GM13976 (cell line): ENCODE results near the gene CDH12.

Experiments
- DNase-seq: peaks from one replicate; pipeline ENCODE4 v3.0.0; 2012; ENCODE audit warnings: low spot score
- in situ Hi-C: fragments of 300-500 bp; cut with MboI; formaldehyde crosslinking; loops from one replicate; pipeline ENCODE4 v1.12.0; 2022; ENCODE audit warnings: low sequenced_read_pairs, mixed read lengths, inconsistent platforms; ENCODE audit not compliant: unreplicated experiment
- TF ChIP-seq, protein P1 (sequence below): IDR thresholded peaks from 2 replicates; pipeline ENCODE4 v1.5.1; 2012; ENCODE audit warnings: borderline replicate concordance, mild to moderate bottlenecking; ENCODE audit not compliant: insufficient read depth; ENCODE audit errors: extremely low read depth, missing control alignments, control extremely low read depth

CDH12 gene

DNA sequence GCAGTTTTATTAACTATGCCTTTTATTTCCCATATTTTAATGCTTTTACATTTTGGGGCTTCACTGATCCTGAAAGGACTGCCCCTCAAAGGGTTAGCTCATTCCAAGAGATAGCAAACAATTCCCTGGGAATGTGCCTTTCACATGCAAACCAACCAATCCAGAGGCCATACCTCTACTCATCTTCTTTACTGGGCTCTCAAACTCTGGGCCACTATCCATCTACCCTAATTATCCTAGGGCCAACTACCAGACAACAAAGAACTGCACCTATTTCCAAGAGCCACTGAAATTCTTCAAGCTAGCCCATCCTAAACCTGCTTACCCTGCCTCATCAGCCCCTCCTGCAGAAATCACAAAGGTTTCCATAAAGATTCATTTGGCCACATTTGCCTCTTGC is 364.7 kb downstream of the CDH12 start:
- no peak for DNase-seq
- in situ Hi-C loops = no loop called here
- TF ChIP-seq, protein P1, sequence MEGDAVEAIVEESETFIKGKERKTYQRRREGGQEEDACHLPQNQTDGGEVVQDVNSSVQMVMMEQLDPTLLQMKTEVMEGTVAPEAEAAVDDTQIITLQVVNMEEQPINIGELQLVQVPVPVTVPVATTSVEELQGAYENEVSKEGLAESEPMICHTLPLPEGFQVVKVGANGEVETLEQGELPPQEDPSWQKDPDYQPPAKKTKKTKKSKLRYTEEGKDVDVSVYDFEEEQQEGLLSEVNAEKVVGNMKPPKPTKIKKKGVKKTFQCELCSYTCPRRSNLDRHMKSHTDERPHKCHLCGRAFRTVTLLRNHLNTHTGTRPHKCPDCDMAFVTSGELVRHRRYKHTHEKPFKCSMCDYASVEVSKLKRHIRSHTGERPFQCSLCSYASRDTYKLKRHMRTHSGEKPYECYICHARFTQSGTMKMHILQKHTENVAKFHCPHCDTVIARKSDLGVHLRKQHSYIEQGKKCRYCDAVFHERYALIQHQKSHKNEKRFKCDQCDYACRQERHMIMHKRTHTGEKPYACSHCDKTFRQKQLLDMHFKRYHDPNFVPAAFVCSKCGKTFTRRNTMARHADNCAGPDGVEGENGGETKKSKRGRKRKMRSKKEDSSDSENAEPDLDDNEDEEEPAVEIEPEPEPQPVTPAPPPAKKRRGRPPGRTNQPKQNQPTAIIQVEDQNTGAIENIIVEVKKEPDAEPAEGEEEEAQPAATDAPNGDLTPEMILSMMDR = no peak

DNA sequence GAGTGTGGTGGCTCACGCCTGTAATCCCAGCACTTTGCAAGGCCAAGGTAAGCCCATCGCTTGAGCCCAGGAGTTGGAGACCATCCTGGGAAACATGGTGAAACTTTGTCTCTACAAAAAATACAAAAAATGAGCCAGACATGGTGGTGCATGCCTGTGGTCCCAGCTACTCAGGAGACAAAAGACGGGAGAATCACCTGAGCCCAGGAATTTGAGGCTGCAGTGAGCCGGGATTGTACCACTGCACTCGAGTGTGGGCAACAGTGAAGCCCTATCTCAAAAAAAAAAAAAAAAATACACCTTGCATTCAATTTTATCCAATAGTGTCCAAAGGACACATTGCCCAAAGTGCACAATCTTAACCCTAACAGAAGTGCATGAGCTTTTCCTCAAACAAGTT is 372.8 kb downstream of the CDH12 start:
- in situ Hi-C loops = no loop called here
- no peak for DNase-seq
- TF ChIP-seq, protein P1 = no peak

DNA sequence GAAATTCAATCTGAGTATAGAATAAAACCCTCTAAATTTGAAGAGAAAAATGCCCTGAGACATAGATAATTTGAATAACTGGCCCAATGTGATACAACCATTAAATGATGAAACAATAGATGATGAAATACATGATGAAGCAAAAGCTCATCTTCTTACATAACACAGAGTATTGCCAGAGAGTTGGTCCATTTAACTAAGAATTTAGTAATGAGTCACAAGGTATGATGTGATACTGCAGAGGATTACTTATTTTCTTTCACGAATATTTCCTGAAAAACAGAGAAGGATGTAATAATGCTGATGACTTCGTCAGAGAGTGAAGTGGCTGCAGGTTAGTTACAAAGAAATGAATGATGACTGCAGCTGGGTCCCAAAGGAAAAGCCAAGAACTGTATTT is 379.3 kb downstream of the CDH12 start:
- in situ Hi-C loops = no loop called here
- TF ChIP-seq, protein P1 = no peak
- no peak for DNase-seq

DNA sequence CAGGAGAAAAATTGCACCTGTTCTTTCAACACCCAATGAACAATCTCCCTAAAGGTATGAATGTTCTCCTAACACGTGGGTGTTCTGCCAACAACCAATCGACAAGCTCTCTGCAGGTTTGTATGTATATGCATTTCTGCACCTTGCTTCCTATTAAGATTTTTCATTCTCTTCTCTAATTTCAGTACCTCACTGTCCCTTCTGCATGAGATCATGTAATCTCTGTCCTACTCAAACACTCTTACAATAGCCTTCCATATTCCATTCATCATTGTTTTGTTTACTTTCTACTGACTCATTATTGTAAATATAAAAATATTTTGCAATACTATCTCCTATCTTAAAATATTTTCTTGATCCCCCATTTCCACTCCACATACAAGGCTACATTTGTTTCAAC is 382.0 kb downstream of the CDH12 start:
- in situ Hi-C loops = no loop called here
- no peak for DNase-seq
- TF ChIP-seq, protein P1 = no peak

DNA sequence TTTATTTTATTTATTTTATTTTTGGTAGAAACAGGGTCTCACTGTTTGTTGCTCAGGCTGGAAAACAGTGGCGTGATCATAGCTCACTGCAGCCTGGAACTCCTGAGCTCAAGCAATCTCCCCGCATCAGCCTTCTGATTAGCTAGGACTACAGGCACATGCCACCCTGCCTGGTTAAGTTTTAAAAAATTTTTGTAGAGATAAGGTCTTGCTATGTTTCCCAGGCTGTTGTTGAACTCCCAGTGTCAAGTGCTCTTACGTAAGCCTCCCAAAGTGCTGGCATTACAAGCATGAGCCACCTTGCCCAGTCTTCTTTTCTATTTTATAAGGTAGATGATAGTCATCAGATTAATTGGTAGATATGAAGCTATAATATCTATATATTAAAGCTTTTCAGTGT is 382.7 kb downstream of the CDH12 start:
- in situ Hi-C loops = no loop called here
- TF ChIP-seq, protein P1 = no peak
- DNase-seq = no peak

DNA sequence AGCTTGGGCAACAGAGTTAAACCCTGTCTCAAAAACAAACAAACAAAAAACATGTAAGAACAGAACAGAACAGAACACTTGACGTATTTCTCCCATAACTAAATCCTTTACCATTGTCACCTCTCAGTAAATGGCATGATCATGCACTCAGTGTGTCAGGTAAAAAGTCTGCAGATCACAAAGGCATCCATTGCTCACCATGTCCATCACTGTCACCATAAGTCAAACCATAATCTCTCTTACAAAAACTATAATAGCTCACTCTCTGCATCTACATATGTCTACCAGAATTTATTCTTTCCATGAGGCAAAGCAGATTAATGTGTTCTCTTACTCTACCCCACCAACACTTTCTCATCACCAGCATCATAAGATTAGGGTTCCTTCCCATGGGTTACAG is 387.5 kb downstream of the CDH12 start:
- in situ Hi-C loops = no loop called here
- TF ChIP-seq, protein P1 = no peak
- no peak for DNase-seq

DNA sequence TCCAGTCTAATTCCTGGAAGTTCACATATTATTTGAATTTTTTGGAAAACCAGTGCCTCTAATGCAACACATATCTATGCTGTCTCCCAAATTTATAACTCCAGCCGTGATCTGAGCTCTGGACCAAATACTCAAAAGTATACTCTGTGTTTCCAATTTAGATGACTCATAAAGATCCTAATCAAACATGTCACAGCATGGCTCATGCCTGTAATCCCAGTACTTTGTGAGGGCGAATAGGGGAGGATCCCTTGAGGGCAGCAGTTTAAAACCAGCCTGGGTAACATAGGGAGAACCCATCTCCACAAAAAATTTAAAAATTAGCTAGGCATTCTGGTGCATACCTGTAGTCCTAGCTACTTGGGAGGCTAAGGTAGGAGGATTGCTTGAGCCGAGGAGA is 388.0 kb downstream of the CDH12 start:
- no peak for DNase-seq
- TF ChIP-seq, protein P1 = no peak
- in situ Hi-C loops = no loop called here
